HepG2 (cell line): ENCODE data around the gene ATP8B4. TPM values are rescaled to one million over a fixed set of nuclear protein-coding genes. Genes with fewer than 3 reads are reported as not detected.

Experiments
- ATAC-seq: fragments of 200-7000 bp; cut with Tn5 transposase; 3 replicates; pipeline ENCODE4 v1.9.1; 2020; ENCODE audit warnings: mild to moderate bottlenecking, moderate library complexity
- BruUV-seq: library from RNA; stranded (reverse); fragments of 400-500 nt; replicated peaks from 2 replicates; lab custom pipeline; 2021; lab: Mats Ljungman, UMichigan
- CTCF ChIA-PET: fragments of 300-600 bp; formaldehyde crosslinking; extraction: SDS; loops from one replicate; lab custom pipeline; 2021; ENCODE audit warnings: low total read pairs, inconsistent platforms, low intra/inter-chr PET ratio; lab: Yijun Ruan, JAX
- POLR2A ChIA-PET: fragments of 350-600 bp; sonication (Branson Sonifier 250); formaldehyde crosslinking; loops from one replicate; lab custom pipeline; 2020; ENCODE audit warnings: antibody characterized with exemption, inconsistent platforms; lab: Yijun Ruan, JAX
- DNase-seq: peaks from one replicate; pipeline ENCODE4 v3.0.0-alpha.2; 2015; ENCODE audit warnings: low spot score
- FAIRE-seq: peaks from 3 replicates; lab custom pipeline; 2011; peaks lifted over from hg19 to GRCh38; lab: Jason Lieb, UNC
- H2AFZ ChIP-seq: one replicate; pipeline ENCODE4 v1.6.1; 2011; ENCODE audit warnings: low read length, inconsistent platforms
- H3K27ac ChIP-seq: fragments of 300-600 bp; 3 replicates; pipeline ENCODE4 v1.8.0; 2011; ENCODE audit warnings: mixed run types, mild to moderate bottlenecking, mixed read lengths, low read length, inconsistent platforms; ENCODE audit not compliant: insufficient read depth; ENCODE audit errors: extremely low read length
- H3K27me3 ChIP-seq, 2 experiments: fragments of 200-600 bp in 1 of 2; 2 replicates in 1 of 2; 3 replicates in 1 of 2; pipeline versions ENCODE4 v1.6.0 to v1.8.0; 2011; ENCODE audit warnings: low read length in 2 of 2, mild to moderate bottlenecking in 2 of 2, moderate library complexity in 2 of 2, inconsistent platforms in 1 of 2; ENCODE audit not compliant: insufficient read depth in 2 of 2, control insufficient read depth in 1 of 2
- H3K36me3 ChIP-seq, 2 experiments: fragments of 200-600 bp in 1 of 2; replicated peaks in 1 of 2; 2 replicates in 1 of 2; 3 replicates in 1 of 2; pipeline versions ENCODE4 v1.5.1 to v1.8.0; 2011; ENCODE audit warnings: low read length in 2 of 2, inconsistent platforms in 1 of 2; ENCODE audit not compliant: insufficient read depth in 2 of 2, control insufficient read depth in 1 of 2
- H3K4me1 ChIP-seq: 2 replicates; pipeline ENCODE4 v1.5.1; 2012; ENCODE audit warnings: low read length, inconsistent platforms; ENCODE audit not compliant: insufficient read depth
- H3K4me2 ChIP-seq: 2 replicates; pipeline ENCODE4 v1.6.0; 2011; ENCODE audit warnings: low read depth, low read length, inconsistent platforms
- H3K4me3 ChIP-seq, 3 experiments: fragments of 200-600 bp in 1 of 3; sonication (generic), shearing (Covaris generic) in 1 of 3; replicated peaks in 1 of 3; 2 replicates each; pipeline ENCODE4 v1.5.1; 2011 to 2016; ENCODE audit warnings: low read length in 3 of 3, inconsistent platforms in 2 of 3, low read depth in 2 of 3, mild to moderate bottlenecking in 2 of 3, control low read depth in 1 of 3, mixed read lengths in 1 of 3; ENCODE audit not compliant: insufficient read depth in 1 of 3
- H3K79me2 ChIP-seq: one replicate; pipeline ENCODE4 v1.6.1; 2011; ENCODE audit warnings: low read length, inconsistent platforms; ENCODE audit not compliant: insufficient read depth
- H3K9ac ChIP-seq: 2 replicates; pipeline ENCODE4 v1.6.0; 2011; ENCODE audit warnings: mild to moderate bottlenecking, low read depth, low read length, inconsistent platforms; ENCODE audit not compliant: insufficient read depth
- H3K9me3 ChIP-seq: 2 replicates; pipeline ENCODE4 v1.5.1; 2012; ENCODE audit warnings: mild to moderate bottlenecking, low read length
- H4K20me1 ChIP-seq: 2 replicates; pipeline ENCODE4 v1.6.0; 2011; ENCODE audit warnings: inconsistent platforms, mild to moderate bottlenecking, low read length, moderate library complexity; ENCODE audit not compliant: insufficient read depth
- ARNT ChIP-seq: fragments of 450-650 bp; IDR thresholded peaks from 2 replicates; pipeline ENCODE4 v1.6.1; 2017
- GPBP1L1 ChIP-seq: sonication (generic); formaldehyde crosslinking; IDR thresholded peaks from 2 replicates; pipeline ENCODE4 v1.5.0; 2020; ENCODE audit warnings: mild to moderate bottlenecking, missing genetic modification reagents
- KDM5B ChIP-seq: sonication (generic); formaldehyde crosslinking; IDR thresholded peaks from 2 replicates; pipeline ENCODE4 v1.4.0; 2020; ENCODE audit warnings: missing genetic modification reagents, mild to moderate bottlenecking, borderline replicate concordance
- NFE2 ChIP-seq: sonication (generic); formaldehyde crosslinking; IDR thresholded peaks from 2 replicates; pipeline ENCODE4 v1.4.0; 2020; ENCODE audit warnings: missing genetic modification reagents
- NFRKB ChIP-seq: fragments of 450-650 bp; IDR thresholded peaks from 2 replicates; pipeline ENCODE4 v1.6.1; 2017
- TSC22D2 ChIP-seq: sonication (generic); formaldehyde crosslinking; IDR thresholded peaks from 2 replicates; pipeline ENCODE4 v1.5.1; 2020; ENCODE audit warnings: missing genetic modification reagents, mild to moderate bottlenecking, borderline replicate concordance
- ZNF468 ChIP-seq: sonication (generic); formaldehyde crosslinking; IDR thresholded peaks from 2 replicates; pipeline ENCODE4 v1.8.0; 2022; ENCODE audit warnings: mild to moderate bottlenecking, moderate library complexity, missing genetic modification reagents
- ZNF556 ChIP-seq: sonication (generic); formaldehyde crosslinking; IDR thresholded peaks from 2 replicates; pipeline ENCODE4 v1.4.0; 2020; ENCODE audit warnings: mild to moderate bottlenecking, missing genetic modification reagents, borderline replicate concordance
- ZNF792 ChIP-seq: IDR thresholded peaks from 2 replicates; pipeline ENCODE4 v1.6.1; 2016
- in situ Hi-C: cut with HindIII; loops from 2 replicates; pipeline ENCODE4 v1.10.0; 2017; ENCODE audit warnings: low pct_unique_long_range_greater_than_20kb; ENCODE audit not compliant: extremely low pct_ligation_motif_present
- intact Hi-C: fragments of 100-400 bp; cut with micrococcal nuclease; formaldehyde crosslinking; loops from one replicate; pipeline ENCODE4 v1.10.0; 2022; ENCODE audit not compliant: unreplicated experiment
- polyA plus RNA-seq, 8 experiments: library from polyadenylated mRNA; depleted of rRNA in 3 of 8; stranded (reverse) in 7 of 8; unstranded in 1 of 8; fragments of >200 nt; fragmentation: Illumina TruSeq in 4 of 8; extraction: Trizol in 4 of 8; gene quantifications; 2 replicates each; pipeline versions ENCODE4 v1.2.1 to v1.2.3, GENCODE V29; 2011 to 2016; ENCODE audit warnings: low read depth in 4 of 8, missing spikeins in 1 of 8, mixed read lengths in 1 of 8; ENCODE audit not compliant: insufficient read depth in 1 of 8
- total RNA-seq, 5 experiments: library from RNA; depleted of rRNA; stranded (reverse); fragments of >200 nt; fragmentation: Illumina TruSeq; extraction: Trizol; gene quantifications; 2 replicates each; pipeline ENCODE4 v1.2.3, GENCODE V29; 2016; ENCODE audit warnings: low read depth in 1 of 5
- TF ChIP-seq, protein P1 (sequence below), 2 experiments: fragments of 450-650 bp in 1 of 2; sonication (generic) in 1 of 2; formaldehyde crosslinking; IDR thresholded peaks; 2 replicates each; pipeline versions ENCODE4 v1.5.0 to v1.8.0; 2020 to 2022; ENCODE audit warnings: mild to moderate bottlenecking in 1 of 2, missing genetic modification reagents in 1 of 2

The ATP8B4 gene
- total and polyA plus RNA-seq, 2 of the 13 experiments (the other 11 are each of a cell fraction or from before 2014, with no cell fraction given), result 0.24 to 0.69 TPM

DNA sequence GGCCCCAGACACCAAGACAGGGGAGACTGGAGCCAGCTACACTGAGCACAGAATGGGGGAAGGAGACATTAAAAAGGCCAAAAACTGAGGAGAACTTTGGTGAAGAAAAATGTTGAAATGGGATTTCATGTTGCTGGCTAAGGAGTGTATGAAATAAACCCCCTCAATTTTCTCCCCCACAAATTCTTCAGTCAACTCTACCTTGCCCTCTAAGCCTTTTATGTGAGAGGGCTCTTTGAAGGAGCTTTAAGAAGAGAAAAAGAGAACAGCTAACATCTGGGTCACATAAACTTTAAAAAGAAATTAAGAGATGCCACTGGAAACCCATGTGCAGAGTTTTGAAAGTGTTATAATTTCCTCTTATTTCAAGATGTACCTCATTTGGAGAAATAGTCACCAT lies 88.6 kb downstream of the ATP8B4 start:
- Histone ChIP-seq H3K36me3 (no peaks in the 10 kb centered on the region), H3K4me3 (no peak overlapping the region), H3K79me2 (no peaks in the 10 kb centered on the region), H3K4me2 (no peak overlapping the region), H3K9me3 (no peaks in the 10 kb centered on the region), H3K4me1 (no peaks in the 10 kb centered on the region), H3K9ac (no peak overlapping the region), H3K27me3 (no peaks in the 10 kb centered on the region; a peak in 1 of 5 replicates), H3K27ac (no peak overlapping the region), H2AFZ (no peak overlapping the region), H4K20me1 (no peaks in the 10 kb centered on the region)
- no peak for ATAC-seq
- BruUV-seq, result no TSS peak
- no peak for FAIRE-seq
- CTCF ChIA-PET, result no interaction called here
- TF ChIP-seq ZNF792 (CRISPR knock-in tag) (no peak), NFRKB (no peak), NFE2 (CRISPR knock-in tag) (no peak), GPBP1L1 (CRISPR knock-in tag) (no peak), TSC22D2 (CRISPR knock-in tag) (no peak), ARNT (no peak), ZNF468 (CRISPR knock-in tag) (no peak), ZNF556 (CRISPR knock-in tag) (no peak), KDM5B (no peak)
- TF ChIP-seq, protein P1, sequence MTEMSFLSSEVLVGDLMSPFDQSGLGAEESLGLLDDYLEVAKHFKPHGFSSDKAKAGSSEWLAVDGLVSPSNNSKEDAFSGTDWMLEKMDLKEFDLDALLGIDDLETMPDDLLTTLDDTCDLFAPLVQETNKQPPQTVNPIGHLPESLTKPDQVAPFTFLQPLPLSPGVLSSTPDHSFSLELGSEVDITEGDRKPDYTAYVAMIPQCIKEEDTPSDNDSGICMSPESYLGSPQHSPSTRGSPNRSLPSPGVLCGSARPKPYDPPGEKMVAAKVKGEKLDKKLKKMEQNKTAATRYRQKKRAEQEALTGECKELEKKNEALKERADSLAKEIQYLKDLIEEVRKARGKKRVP (CRISPR knock-in tag; IDR thresholded peaks at IDR 0.05), result no peak
- intact Hi-C loops, result no loop called here
- in situ Hi-C loops, result no loop called here
- POLR2A ChIA-PET, result no interaction called here
- DNase-seq, result no peak
